Measurements from ENCODE around the gene FBXO36. TPM values are rescaled to one million over a fixed set of nuclear protein-coding genes. Genes with fewer than 3 reads are reported as not detected.

The FBXO36 gene
- total RNA-seq, 1 experiment from 2014 or later, result 0.42 TPM

GRCh38 chr2:229971298-229971790 is 49.0 kb downstream of the FBXO36 start:
- no peaks in the 10 kb centered on the region for H3K27me3 Mint-ChIP-seq (ENCODE audit: unreplicated experiment)
- no peak overlapping the region for H3K4me3 Mint-ChIP-seq (ENCODE audit: low read depth, unreplicated experiment)
- CTCF ChIA-PET, result interaction anchor here (0.7 kb wide), 2 partner anchors 623 to 634 kb away, joined by 3 read pairs; no protein-coding TSS in a partner anchor
- no TSS peak for BruUV-seq (replicated peaks)
- H3K4me1 Mint-ChIP-seq (ENCODE audit: low read depth, unreplicated experiment), result no peaks in the 10 kb centered on the region
- TF ChIP-seq CTCF (IDR thresholded peaks at IDR 0.05; ENCODE audit: unreplicated experiment), result no peak
- H3K36me3 Mint-ChIP-seq (ENCODE audit: insufficient read depth, unreplicated experiment), result no peaks in the 10 kb centered on the region
- no peak for DNase-seq
- no peaks in the 10 kb centered on the region for H3K9me3 Mint-ChIP-seq (ENCODE audit: low read depth, unreplicated experiment)
- intact Hi-C loops (cut with micrococcal nuclease; ENCODE audit: unreplicated experiment), result no loop called here
- no peak overlapping the region for H3K27ac Mint-ChIP-seq (ENCODE audit: unreplicated experiment)

- no peaks in the 10 kb centered on the region for H3K9me3 Mint-ChIP-seq (ENCODE audit: low read depth, unreplicated experiment)
- H3K4me3 Mint-ChIP-seq (ENCODE audit: low read depth, unreplicated experiment), result no peak overlapping the region
- no TSS peak for BruUV-seq (replicated peaks)
- DNase-seq, result no peak
- no peaks in the 10 kb centered on the region for H3K27me3 Mint-ChIP-seq (ENCODE audit: unreplicated experiment)
- no peaks in the 10 kb centered on the region for H3K4me1 Mint-ChIP-seq (ENCODE audit: low read depth, unreplicated experiment)
- no peak for TF ChIP-seq CTCF (IDR thresholded peaks at IDR 0.05; ENCODE audit: unreplicated experiment)
- CTCF ChIA-PET, result interaction anchor here (0.7 to 1.3 kb wide), 2 partner anchors 13 to 53 kb away, joined by 4 to 16 read pairs; partner anchors contain the start of gene TRIP12
- intact Hi-C loops (cut with micrococcal nuclease; ENCODE audit: unreplicated experiment), result no loop called here
- H3K36me3 Mint-ChIP-seq (ENCODE audit: insufficient read depth, unreplicated experiment), result no peaks in the 10 kb centered on the region
- no peak overlapping the region for H3K27ac Mint-ChIP-seq (ENCODE audit: unreplicated experiment)
These were observed 52.0 kb downstream of the FBXO36 start for GRCh38 chr2:229974266-229974665.

- CTCF ChIA-PET, result interaction anchor here (1.0 kb wide), 1 partner anchor 179 kb away, joined by 6 read pairs; no protein-coding TSS in a partner anchor
- intact Hi-C loops (cut with micrococcal nuclease; ENCODE audit: unreplicated experiment), result no loop called here
These were observed 58.3 kb downstream of the FBXO36 start for GRCh38 chr2:229980431-229981184.

GRCh38 chr2:229993236-229993635 is 70.9 kb downstream of the FBXO36 start:
- H3K4me1 Mint-ChIP-seq (ENCODE audit: low read depth, unreplicated experiment), result no peaks in the 10 kb centered on the region
- H3K4me3 Mint-ChIP-seq (ENCODE audit: low read depth, unreplicated experiment), result no peak overlapping the region
- CTCF ChIA-PET, result no interaction called here
- no peak for TF ChIP-seq CTCF (IDR thresholded peaks at IDR 0.05; ENCODE audit: unreplicated experiment)
- no peaks in the 10 kb centered on the region for H3K36me3 Mint-ChIP-seq (ENCODE audit: insufficient read depth, unreplicated experiment)
- no peak overlapping the region for H3K27ac Mint-ChIP-seq (ENCODE audit: unreplicated experiment)
- intact Hi-C loops (cut with micrococcal nuclease; ENCODE audit: unreplicated experiment), result no loop called here
- H3K27me3 Mint-ChIP-seq (ENCODE audit: unreplicated experiment), result no peaks in the 10 kb centered on the region
- H3K9me3 Mint-ChIP-seq (ENCODE audit: low read depth, unreplicated experiment), result no peaks in the 10 kb centered on the region
- DNase-seq, result no peak
- BruUV-seq (replicated peaks), result no TSS peak

More at GRCh38 chr2:229980431-229981184, 58.3 kb downstream of the FBXO36 start:
- Mint-ChIP-seq H3K9me3 (ENCODE audit: low read depth, unreplicated experiment) (no peaks in the 10 kb centered on the region), H3K27ac (ENCODE audit: unreplicated experiment) (no peak overlapping the region), H3K4me3 (ENCODE audit: low read depth, unreplicated experiment) (no peak overlapping the region), H3K27me3 (ENCODE audit: unreplicated experiment) (no peaks in the 10 kb centered on the region), H3K4me1 (ENCODE audit: low read depth, unreplicated experiment) (peaks cover 11% of the 10 kb centered on the region), H3K36me3 (ENCODE audit: insufficient read depth, unreplicated experiment) (no peaks in the 10 kb centered on the region)
- no TSS peak for BruUV-seq (replicated peaks)
- DNase-seq, result peak; percentile 13
- TF ChIP-seq CTCF (IDR thresholded peaks at IDR 0.05; ENCODE audit: unreplicated experiment), result no peak
